Smooth muscle cell (in vitro differentiated cells): ENCODE data around the gene ENPP7. TPM values are rescaled to one million over a fixed set of nuclear protein-coding genes. Genes with fewer than 3 reads are reported as not detected.

ENCODE experiments used
- DNase-seq: peaks from one replicate; lab custom pipeline; 2025; ENCODE audit not compliant: unreplicated experiment; lab: John Stamatoyannopoulos, UW
- H2AFZ ChIP-seq: fragments of 200-600 bp; sonication (generic); 2 replicates; pipeline ENCODE4 v1.6.0; 2016; ENCODE audit warnings: antibody characterized with exemption, low read depth, mild to moderate bottlenecking
- H3F3A ChIP-seq: fragments of 200-600 bp; sonication (generic); 2 replicates; pipeline ENCODE4 v1.6.0; 2017; ENCODE audit warnings: antibody characterized with exemption, low read depth
- H3K27ac ChIP-seq: fragments of 200-600 bp; sonication (generic); 2 replicates; pipeline ENCODE4 v1.5.1; 2016; ENCODE audit warnings: low read depth, mild to moderate bottlenecking
- H3K27me3 ChIP-seq: fragments of 200-600 bp; sonication (generic); 2 replicates; pipeline ENCODE4 v1.6.1; 2016; ENCODE audit warnings: low read depth, mild to moderate bottlenecking
- H3K36me3 ChIP-seq: fragments of 200-600 bp; sonication (generic); 2 replicates; pipeline ENCODE4 v1.5.1; 2016; ENCODE audit warnings: low read depth
- H3K4me1 ChIP-seq: fragments of 200-600 bp; sonication (generic); 2 replicates; pipeline ENCODE4 v1.5.1; 2016; ENCODE audit warnings: low read depth
- H3K4me2 ChIP-seq: fragments of 200-600 bp; sonication (generic); 2 replicates; pipeline ENCODE4 v1.6.0; 2016; ENCODE audit warnings: mild to moderate bottlenecking
- H3K4me3 ChIP-seq: fragments of 200-600 bp; sonication (generic); 2 replicates; pipeline ENCODE4 v1.5.1; 2016; ENCODE audit warnings: mild to moderate bottlenecking
- H3K79me2 ChIP-seq: fragments of 200-600 bp; sonication (generic); 2 replicates; pipeline ENCODE4 v1.6.0; 2016; ENCODE audit warnings: low read depth, mild to moderate bottlenecking
- H3K9ac ChIP-seq: fragments of 200-600 bp; sonication (generic); 2 replicates; pipeline ENCODE4 v1.6.0; 2016; ENCODE audit warnings: low read depth
- H3K9me3 ChIP-seq: fragments of 200-600 bp; sonication (generic); replicated peaks from 2 replicates; pipeline ENCODE4 v1.5.1; 2016; ENCODE audit warnings: low read depth
- H4K20me1 ChIP-seq: fragments of 200-600 bp; sonication (generic); 2 replicates; pipeline ENCODE4 v1.6.0; 2016; ENCODE audit warnings: low read depth
- WGBS: methylation state at CpG from one replicate; pipeline ENCODE4 v1.1.7; 2016; ENCODE audit warnings: low lambda C conversion rate; 5-methylcytosine and 5-hydroxymethylcytosine counted together
- polyA plus RNA-seq: library from polyadenylated mRNA; unstranded; fragments of >200 nt; fragmentation: Nextera tagmentation; extraction: Ambion mirVana; gene quantifications from 2 replicates; pipeline ENCODE4 v1.2.1, GENCODE V29; 2016
- total RNA-seq: library from RNA; depleted of rRNA; stranded (reverse); fragments of >200 nt; gene quantifications from 2 replicates; pipeline ENCODE4 v1.2.3, GENCODE V29; 2014
- TF ChIP-seq, protein P1 (sequence below): fragments of 200-600 bp; sonication (generic); IDR thresholded peaks from 2 replicates; pipeline ENCODE4 v1.5.1; 2017; ENCODE audit warnings: borderline replicate concordance, mild to moderate bottlenecking, antibody characterized with exemption; ENCODE audit not compliant: insufficient read depth, poor library complexity, severe bottlenecking

The ENPP7 gene
- total and polyA plus RNA-seq, 2 experiments from 2014 or later = not detected

DNA sequence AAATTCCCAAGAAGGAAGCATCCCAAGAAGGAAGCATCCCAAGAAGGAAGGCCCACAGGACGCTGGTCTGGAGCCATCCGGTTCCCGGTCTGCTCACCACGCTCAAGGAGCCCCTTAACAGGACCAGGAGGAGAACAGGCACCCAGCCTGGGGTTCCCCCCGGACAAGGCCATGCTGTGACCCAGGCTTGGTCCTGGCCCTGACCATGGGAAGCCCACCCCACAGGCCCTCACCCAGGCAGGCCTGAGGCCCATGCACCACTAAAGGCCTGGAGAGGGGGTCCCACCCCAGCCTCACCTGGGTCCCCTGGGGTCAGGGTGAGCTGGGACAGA, 340 bp upstream of the ENPP7 start:
- no peak overlapping the region for H3K4me2 ChIP-seq
- no peaks in the 10 kb centered on the region for H4K20me1 ChIP-seq
- no peaks in the 10 kb centered on the region for H3K27me3 ChIP-seq
- no peak overlapping the region for H2AFZ ChIP-seq
- H3K9ac ChIP-seq = no peak overlapping the region
- no peak overlapping the region for H3K27ac ChIP-seq
- H3K9me3 ChIP-seq = no peaks in the 10 kb centered on the region
- 96% methylated on average over 5 of the region's 5 CpGs for WGBS
- TF ChIP-seq, protein P1, sequence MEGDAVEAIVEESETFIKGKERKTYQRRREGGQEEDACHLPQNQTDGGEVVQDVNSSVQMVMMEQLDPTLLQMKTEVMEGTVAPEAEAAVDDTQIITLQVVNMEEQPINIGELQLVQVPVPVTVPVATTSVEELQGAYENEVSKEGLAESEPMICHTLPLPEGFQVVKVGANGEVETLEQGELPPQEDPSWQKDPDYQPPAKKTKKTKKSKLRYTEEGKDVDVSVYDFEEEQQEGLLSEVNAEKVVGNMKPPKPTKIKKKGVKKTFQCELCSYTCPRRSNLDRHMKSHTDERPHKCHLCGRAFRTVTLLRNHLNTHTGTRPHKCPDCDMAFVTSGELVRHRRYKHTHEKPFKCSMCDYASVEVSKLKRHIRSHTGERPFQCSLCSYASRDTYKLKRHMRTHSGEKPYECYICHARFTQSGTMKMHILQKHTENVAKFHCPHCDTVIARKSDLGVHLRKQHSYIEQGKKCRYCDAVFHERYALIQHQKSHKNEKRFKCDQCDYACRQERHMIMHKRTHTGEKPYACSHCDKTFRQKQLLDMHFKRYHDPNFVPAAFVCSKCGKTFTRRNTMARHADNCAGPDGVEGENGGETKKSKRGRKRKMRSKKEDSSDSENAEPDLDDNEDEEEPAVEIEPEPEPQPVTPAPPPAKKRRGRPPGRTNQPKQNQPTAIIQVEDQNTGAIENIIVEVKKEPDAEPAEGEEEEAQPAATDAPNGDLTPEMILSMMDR = no peak
- no peaks in the 10 kb centered on the region for H3K4me1 ChIP-seq
- DNase-seq = no peak
- no peaks in the 10 kb centered on the region for H3F3A ChIP-seq
- H3K4me3 ChIP-seq = no peak overlapping the region
- no peaks in the 10 kb centered on the region for H3K36me3 ChIP-seq
- H3K79me2 ChIP-seq = no peaks in the 10 kb centered on the region

DNA sequence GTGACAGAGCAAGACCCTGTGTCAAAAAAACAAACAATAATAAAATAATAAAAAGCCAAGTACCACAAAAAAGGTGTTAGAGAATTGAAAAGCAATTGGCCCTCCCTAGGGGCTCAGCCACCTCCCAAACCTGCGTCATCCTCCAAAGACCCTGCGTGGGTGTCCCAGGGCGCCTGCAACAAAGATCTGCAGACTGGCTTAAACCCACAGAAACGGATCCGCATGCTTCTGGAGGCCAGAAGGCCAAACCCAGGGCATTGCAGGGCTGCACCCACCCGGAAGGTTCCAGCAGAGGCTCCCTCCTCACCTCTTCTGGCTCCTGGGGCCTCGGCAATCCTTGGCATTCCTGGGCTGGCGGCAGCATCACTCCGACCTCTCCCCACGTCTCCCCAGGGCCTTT, 1.5 kb downstream of the ENPP7 start:
- H3K4me3 ChIP-seq = no peak overlapping the region
- no peak overlapping the region for H2AFZ ChIP-seq
- H3K4me2 ChIP-seq = no peak overlapping the region
- no peaks in the 10 kb centered on the region for H4K20me1 ChIP-seq
- no peaks in the 10 kb centered on the region for H3K4me1 ChIP-seq
- DNase-seq = no peak
- H3F3A ChIP-seq = no peaks in the 10 kb centered on the region
- H3K9me3 ChIP-seq = no peaks in the 10 kb centered on the region
- WGBS = 88% methylated on average over 10 of the region's 10 CpGs
- H3K27ac ChIP-seq = no peak overlapping the region
- H3K79me2 ChIP-seq = no peaks in the 10 kb centered on the region
- no peaks in the 10 kb centered on the region for H3K36me3 ChIP-seq
- H3K9ac ChIP-seq = no peak overlapping the region
- TF ChIP-seq, protein P1 = no peak
- no peaks in the 10 kb centered on the region for H3K27me3 ChIP-seq

DNA sequence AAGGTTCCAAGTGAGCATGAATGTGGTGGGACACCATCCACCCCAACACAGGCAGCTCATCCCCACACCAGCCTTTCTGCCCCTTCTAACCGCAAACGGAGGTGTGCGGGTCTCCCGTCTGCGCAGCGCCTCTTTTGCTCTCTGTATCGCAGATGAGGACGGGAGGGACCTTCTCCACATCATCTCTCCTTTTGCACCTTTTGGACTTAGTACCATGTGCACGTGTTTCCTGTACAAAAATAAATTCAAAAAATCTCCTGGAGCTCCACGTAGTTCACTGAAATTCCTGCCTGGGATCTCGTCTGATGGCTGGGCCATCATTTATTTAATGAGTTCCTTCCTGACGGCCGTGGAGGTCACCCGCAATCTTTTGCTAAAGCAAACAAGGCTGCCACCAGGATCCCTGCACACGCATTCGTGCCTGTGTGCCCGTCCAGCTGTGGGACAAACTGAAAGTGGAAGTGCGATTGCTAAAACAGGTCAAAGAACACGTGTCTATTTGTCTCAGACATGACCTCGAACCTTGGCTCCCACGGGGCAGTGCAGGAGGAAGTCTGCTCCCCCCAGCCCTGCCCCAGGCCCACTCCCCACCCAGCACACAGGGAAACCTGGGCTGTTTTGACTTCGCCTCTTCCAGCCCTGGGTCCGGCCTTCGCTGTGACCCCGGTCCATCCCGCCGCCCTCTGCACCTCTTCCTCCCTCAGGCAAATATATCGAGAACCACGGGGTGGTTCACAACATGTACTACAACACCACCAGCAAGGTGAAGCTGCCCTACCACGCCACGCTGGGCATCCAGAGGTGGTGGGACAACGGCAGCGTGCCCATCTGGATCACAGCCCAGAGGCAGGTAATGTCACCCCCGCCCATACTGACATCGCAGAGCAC, 2.3 kb downstream of the ENPP7 start:
- no peak for DNase-seq
- TF ChIP-seq, protein P1 = no peak
- Histone ChIP-seq H3K9ac (no peak overlapping the region), H3K4me1 (no peaks in the 10 kb centered on the region), H3F3A (no peaks in the 10 kb centered on the region), H3K79me2 (no peaks in the 10 kb centered on the region), H3K36me3 (no peaks in the 10 kb centered on the region), H2AFZ (no peak overlapping the region), H3K9me3 (no peaks in the 10 kb centered on the region), H3K27me3 (no peaks in the 10 kb centered on the region), H3K27ac (no peak overlapping the region), H3K4me2 (no peak overlapping the region), H4K20me1 (no peaks in the 10 kb centered on the region), H3K4me3 (no peak overlapping the region)
- 85% methylated on average over 35 of the region's 35 CpGs for WGBS

DNA sequence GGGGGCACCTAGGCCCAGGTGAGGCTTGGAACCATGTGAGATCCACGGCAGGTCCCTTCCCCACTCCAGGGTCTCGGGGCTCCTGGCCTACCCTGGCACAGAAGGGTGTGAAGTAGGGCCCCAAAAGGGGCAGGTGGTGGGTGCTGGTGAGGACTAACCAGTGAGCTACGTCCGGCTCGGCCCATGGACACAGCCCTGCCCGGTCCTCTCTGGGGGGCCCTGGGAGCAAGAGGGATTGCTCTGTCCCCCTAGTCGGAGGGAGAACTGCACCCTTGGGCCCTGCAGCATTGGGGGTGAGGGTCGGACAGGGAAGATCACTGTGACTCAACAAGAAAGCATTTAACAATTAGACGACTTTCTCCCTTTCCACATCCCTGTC, 2.9 kb downstream of the ENPP7 start:
- DNase-seq = no peak
- Histone ChIP-seq H3K9me3 (no peaks in the 10 kb centered on the region), H3K4me3 (no peak overlapping the region), H3K4me1 (no peaks in the 10 kb centered on the region), H2AFZ (no peak overlapping the region), H3K4me2 (no peak overlapping the region), H3K27ac (no peak overlapping the region), H3K79me2 (no peaks in the 10 kb centered on the region), H3K36me3 (no peaks in the 10 kb centered on the region), H3K27me3 (no peaks in the 10 kb centered on the region), H3K9ac (no peak overlapping the region), H4K20me1 (no peaks in the 10 kb centered on the region), H3F3A (no peaks in the 10 kb centered on the region)
- WGBS = 83% methylated on average over 9 of the region's 9 CpGs
- TF ChIP-seq, protein P1 = no peak
